Endodermal cell (in vitro differentiated cells): ENCODE results near the gene SLC29A1. TPM values are rescaled to one million over a fixed set of nuclear protein-coding genes. Genes with fewer than 3 reads are reported as not detected.

Experiments
- DNase-seq: peaks from one replicate; pipeline ENCODE4 v3.0.0-alpha.2; 2017
- H3K27ac ChIP-seq: 2 replicates; pipeline ENCODE4 v1.5.1; 2013; ENCODE audit warnings: mild to moderate bottlenecking, low read depth, low read length, moderate library complexity
- H3K27me3 ChIP-seq: 2 replicates; pipeline ENCODE4 v1.6.1; 2013; ENCODE audit warnings: mild to moderate bottlenecking, low read length, moderate library complexity; ENCODE audit not compliant: insufficient read depth, control insufficient read depth, poor library complexity, severe bottlenecking
- H3K36me3 ChIP-seq: 2 replicates; pipeline ENCODE4 v1.7.0; 2013; ENCODE audit warnings: mild to moderate bottlenecking, low read length, moderate library complexity; ENCODE audit not compliant: control insufficient read depth, insufficient read depth
- H3K4me1 ChIP-seq: one replicate; pipeline ENCODE4 v1.7.0; 2013; ENCODE audit warnings: low read length; ENCODE audit not compliant: control insufficient read depth, insufficient read depth
- H3K4me3 ChIP-seq: 2 replicates; pipeline ENCODE4 v1.5.1; 2013; ENCODE audit warnings: mild to moderate bottlenecking, low read length, moderate library complexity
- H3K9ac ChIP-seq: 2 replicates; pipeline ENCODE4 v1.6.1; 2013; ENCODE audit warnings: mild to moderate bottlenecking, low read length, moderate library complexity; ENCODE audit not compliant: poor library complexity, severe bottlenecking; ENCODE audit errors: extremely low read depth
- H3K9me3 ChIP-seq: 2 replicates; pipeline ENCODE4 v1.6.1; 2013; ENCODE audit warnings: mild to moderate bottlenecking, low read length, moderate library complexity; ENCODE audit not compliant: control insufficient read depth
- H3K27ac Mint-ChIP-seq: 2 replicates; pipeline ENCODE4 v1.8.0; 2020; ENCODE audit warnings: mixed read lengths
- H3K27me3 Mint-ChIP-seq: 2 replicates; pipeline ENCODE4 v1.8.0; 2021; ENCODE audit warnings: mild to moderate bottlenecking, mixed read lengths; ENCODE audit not compliant: insufficient read depth
- H3K36me3 Mint-ChIP-seq: 2 replicates; pipeline ENCODE4 v1.8.0; 2020; ENCODE audit warnings: low read depth, mixed read lengths
- H3K4me1 Mint-ChIP-seq: 2 replicates; pipeline ENCODE4 v1.8.0; 2020; ENCODE audit warnings: mixed read lengths
- H3K4me3 Mint-ChIP-seq: 2 replicates; pipeline ENCODE4 v1.8.0; 2020; ENCODE audit warnings: mild to moderate bottlenecking, moderate library complexity, mixed read lengths
- H3K9me3 Mint-ChIP-seq: 2 replicates; pipeline ENCODE4 v1.8.0; 2020; ENCODE audit warnings: mild to moderate bottlenecking, mixed read lengths
- CTCF ChIP-seq: fragments of 200-600 bp; sonication (generic); conservative IDR thresholded peaks from 2 replicates; pipeline ENCODE4 v1.5.0; 2021; ENCODE audit warnings: antibody characterized with exemption, mild to moderate bottlenecking
- WGBS, 2 experiments: methylation state at CpG; one replicate each; pipeline versions ENCODE4 v1.1.5 to v1.1.7; 2013; ENCODE audit warnings: missing lambda C conversion rate in 2 of 2, mixed read lengths in 1 of 2; ENCODE audit not compliant: insufficient coverage in 1 of 2, insufficient read length in 1 of 2; 5-methylcytosine and 5-hydroxymethylcytosine counted together
- total RNA-seq, 2 donors: library from RNA; stranded (reverse); fragmentation: NEBNext Ultra II Directional in 1 of 2; extraction: Animal tissue kit (Norgen Biotek cat#: 25700) in 1 of 2; gene quantifications; 2 replicates in 1 of 2; 3 replicates in 1 of 2; pipeline ENCODE4 v1.2.1, GENCODE V29; 2021

Gene SLC29A1
- total RNA-seq, 2 donors from 2014 or later: 129 to 155 TPM

GRCh38 chr6:44278315-44278714 is 54.9 kb downstream of the SLC29A1 start:
- no peak overlapping the region for H3K4me3 Mint-ChIP-seq

GRCh38 chr6:44278774-44279697 is 55.6 kb downstream of the SLC29A1 start:
- Mint-ChIP-seq H3K36me3 (peaks cover 2% of the 10 kb centered on the region), H3K27ac (no peak overlapping the region), H3K27me3 (peaks cover 89% of the 10 kb centered on the region), H3K9me3 (no peaks in the 10 kb centered on the region), H3K4me3 (no peak overlapping the region), H3K4me1 (no peaks in the 10 kb centered on the region)
- TF ChIP-seq CTCF: no peak
- no peak overlapping the region for H3K4me3 ChIP-seq
- no peaks in the 10 kb centered on the region for H3K36me3 ChIP-seq
- DNase-seq: no peak
- H3K27ac ChIP-seq: no peak overlapping the region
- H3K27me3 ChIP-seq: peaks cover 95% of the 10 kb centered on the region
- no peaks in the 10 kb centered on the region for H3K9me3 ChIP-seq
- no peak overlapping the region for H3K9ac ChIP-seq
- 68 to 79% methylated on average over 6 to 9 of the region's 9 CpGs for WGBS, 2 experiments
- no peaks in the 10 kb centered on the region for H3K4me1 ChIP-seq

More at GRCh38 chr6:44278315-44278714, 54.9 kb downstream of the SLC29A1 start:
- Histone ChIP-seq H3K9me3 (no peaks in the 10 kb centered on the region), H3K27me3 (peaks cover 95% of the 10 kb centered on the region), H3K36me3 (no peaks in the 10 kb centered on the region), H3K27ac (no peak overlapping the region), H3K9ac (no peak overlapping the region), H3K4me3 (no peak overlapping the region), H3K4me1 (no peaks in the 10 kb centered on the region)
- no peak for TF ChIP-seq CTCF
- no peak for DNase-seq
- Mint-ChIP-seq H3K4me1 (no peaks in the 10 kb centered on the region), H3K36me3 (peaks cover 2% of the 10 kb centered on the region), H3K27ac (no peak overlapping the region), H3K27me3 (peaks cover 87% of the 10 kb centered on the region), H3K9me3 (no peaks in the 10 kb centered on the region)
- 67 to 71% methylated on average over 2 to 3 of the region's 3 CpGs for WGBS, 2 experiments

Other genes with a start within 250 kb of the SLC29A1 start
- 10 to 100 TPM; 66.5 to 69.6 TPM for gene MRPL14, start 96.1 kb upstream of the SLC29A1 start, total RNA-seq
- 10 to 100 TPM; 64.6 to 65.2 TPM for gene TMEM63B, start 96.0 kb upstream of the SLC29A1 start, total RNA-seq
- gene CAPN11, start 64.8 kb upstream of the SLC29A1 start, total RNA-seq: 1 to 10 TPM in 1 of 2 donors, under 1 TPM in 1; 0.53 to 1.2 TPM
- 1 to 10 TPM; 1.7 to 1.8 TPM for gene MYMX, start 6.7 kb upstream of the SLC29A1 start, total RNA-seq
- gene HSP90AB1, start 23.5 kb downstream of the SLC29A1 start, total RNA-seq: 1,000 to 10,000 TPM; 1,356 to 1,422 TPM
- gene SLC35B2, start 33.9 kb downstream of the SLC29A1 start, total RNA-seq: 10 to 100 TPM; 52.5 to 54.3 TPM
- 10 to 100 TPM in 1 of 2 donors, 1 to 10 TPM in 1; 8.3 to 11.0 TPM for gene NFKBIE, start 42.0 kb downstream of the SLC29A1 start, total RNA-seq
- gene TMEM151B, start 46.9 kb downstream of the SLC29A1 start, total RNA-seq: under 1 TPM; 0.22 to 0.51 TPM
- 10 to 100 TPM; 22.9 to 24.7 TPM for gene AARS2, start 89.8 kb downstream of the SLC29A1 start, total RNA-seq
- not detected for gene SPATS1, start 119.1 kb downstream of the SLC29A1 start, total RNA-seq
- gene CDC5L, start 164.1 kb downstream of the SLC29A1 start, total RNA-seq: 10 to 100 TPM; 28.9 to 30.5 TPM